Measurements from ENCODE around the gene AGAP9.
"Not testable (repeated sequence)": the region's sequence is repeated elsewhere in the genome, so short reads cannot be mapped to it uniquely, and the experiment has no call there.

AGAP9 gene

DNA sequence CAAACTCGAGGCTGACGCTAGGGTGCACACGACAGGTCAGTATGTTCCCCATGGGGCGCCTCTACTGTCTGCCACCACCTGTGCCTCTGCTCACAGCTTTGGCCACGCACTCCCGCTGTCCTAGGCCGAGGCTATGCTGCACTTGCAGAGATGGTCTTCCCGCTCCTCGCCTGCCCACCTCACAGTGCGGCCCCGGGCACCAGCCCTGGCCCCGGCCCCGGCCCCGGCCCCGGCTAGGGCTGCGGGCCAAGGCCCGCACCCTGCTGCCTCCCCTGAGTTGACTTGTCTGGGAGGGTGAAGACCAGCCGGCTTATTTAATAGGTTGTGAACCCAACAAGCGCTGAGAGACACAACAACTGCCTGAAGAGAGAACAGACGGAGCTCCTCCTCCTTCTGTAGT lies at the start of gene AGAP9:
TSS of gene AGAP9 (minus strand) at position 164 of the 400 bp plus-strand sequence. CDS start at position 52, 112 bp downstream.
- H3K4me3 ChIP-seq (ENCODE audit: low read depth, low read length); DNase-seq (ENCODE audit: low read depth): not testable (repeated sequence)

DNA sequence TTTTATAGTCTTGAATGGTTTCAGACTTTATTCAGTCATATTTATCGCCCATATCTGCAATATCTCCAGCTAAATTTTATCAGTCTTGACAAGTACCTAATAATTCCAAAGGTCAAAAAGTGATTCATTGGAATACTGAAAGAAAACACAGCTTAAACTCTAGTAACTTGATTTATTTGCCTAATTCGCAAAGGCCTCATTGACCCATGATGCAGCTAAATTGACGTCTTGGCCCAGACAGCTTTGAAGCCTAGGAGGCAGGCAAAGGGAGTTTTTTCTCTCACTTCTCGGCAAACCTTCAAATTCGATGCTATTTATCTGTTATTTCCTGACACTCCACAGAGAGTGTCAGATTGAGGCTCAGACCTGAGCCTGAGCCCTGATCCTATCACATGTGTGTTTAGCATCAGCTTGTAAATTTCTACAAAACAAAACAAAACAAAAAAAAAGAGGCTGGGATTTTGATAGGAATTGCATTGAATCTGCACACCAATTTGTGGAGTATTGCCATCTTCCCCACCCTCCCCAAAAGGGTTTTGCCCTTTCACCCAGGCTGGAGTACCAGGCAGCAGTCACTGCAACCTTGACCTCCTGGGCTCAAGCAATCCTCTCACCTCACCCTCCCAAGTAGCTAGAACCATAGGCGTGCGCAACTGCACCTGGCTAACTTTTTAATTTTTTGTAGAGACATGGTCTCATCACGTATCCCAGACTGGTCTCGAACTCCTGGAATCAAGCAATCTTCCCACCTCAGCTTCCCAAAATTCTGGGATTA lies 47.9 kb upstream of the AGAP9 start:
- not testable (repeated sequence) for H3K4me3 ChIP-seq (ENCODE audit: low read depth, low read length); DNase-seq (ENCODE audit: low read depth)

GRCh38 chr10:47566757-47567156 lies 43.3 kb upstream of the AGAP9 start:
- DNase-seq (ENCODE audit: low read depth), result not testable (repeated sequence)

GRCh38 chr10:47566108-47566699 lies 42.8 kb upstream of the AGAP9 start:
- H3K4me3 ChIP-seq (ENCODE audit: low read depth, low read length); DNase-seq (ENCODE audit: low read depth): not testable (repeated sequence)

More at GRCh38 chr10:47566757-47567156, 43.3 kb upstream of the AGAP9 start:
- H3K4me3 ChIP-seq (ENCODE audit: low read depth, low read length), result not testable (repeated sequence)

- not testable (repeated sequence) for DNase-seq (ENCODE audit: low read depth); H3K4me3 ChIP-seq (ENCODE audit: low read depth, low read length)
Observed at GRCh38 chr10:47565517-47565920, 42.1 kb upstream of the AGAP9 start.

- DNase-seq (ENCODE audit: low read depth); H3K4me3 ChIP-seq (ENCODE audit: low read depth, low read length): not testable (repeated sequence)
Observed at GRCh38 chr10:47564953-47565352, 41.5 kb upstream of the AGAP9 start.

DNA sequence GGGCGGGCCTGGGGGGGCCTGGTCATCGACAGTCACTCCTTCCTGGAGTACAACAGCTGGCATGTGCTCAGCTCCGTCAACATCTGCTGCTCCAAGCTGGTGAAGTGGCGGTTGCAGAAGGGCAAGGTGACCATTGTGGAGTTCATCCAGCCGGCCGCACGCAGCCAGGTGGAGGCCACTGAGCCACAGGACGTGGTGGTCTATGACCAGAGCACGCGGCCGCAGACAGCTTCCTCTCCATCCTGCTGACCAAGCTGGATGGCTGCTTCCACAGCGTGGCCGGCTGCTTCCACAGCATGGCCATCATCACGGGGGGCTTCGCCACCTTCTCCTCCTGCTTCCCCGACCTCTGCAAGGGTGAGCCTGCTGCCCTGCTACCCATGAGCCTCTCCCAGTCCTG lies 40.9 kb upstream of the AGAP9 start:
- not testable (repeated sequence) for DNase-seq (ENCODE audit: low read depth); H3K4me3 ChIP-seq (ENCODE audit: low read depth, low read length)

- DNase-seq (ENCODE audit: low read depth); H3K4me3 ChIP-seq (ENCODE audit: low read depth, low read length): not testable (repeated sequence)
Observed at GRCh38 chr10:47560452-47560851, 37.0 kb upstream of the AGAP9 start.

GRCh38 chr10:47559718-47560308 lies 36.4 kb upstream of the AGAP9 start:
- not testable (repeated sequence) for H3K4me3 ChIP-seq (ENCODE audit: low read depth, low read length); DNase-seq (ENCODE audit: low read depth)

DNA sequence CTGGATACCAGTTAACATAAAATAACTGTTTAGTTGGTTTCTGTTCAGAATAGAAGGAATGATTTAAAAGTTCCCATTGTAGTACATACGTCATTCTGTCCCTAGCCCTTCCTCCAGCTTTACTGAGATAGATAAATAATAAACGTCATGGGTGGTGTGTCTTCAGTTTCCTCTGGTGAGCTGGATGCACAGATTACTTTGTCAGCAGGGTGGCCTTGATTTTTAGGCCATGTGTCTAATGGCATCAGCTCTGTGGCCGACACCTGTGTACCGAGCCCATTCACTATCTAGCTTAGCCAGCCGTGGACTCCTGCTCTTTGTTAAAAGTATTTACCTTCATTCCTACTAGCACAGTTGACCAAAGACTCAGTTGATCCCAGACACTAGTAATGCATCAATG lies 34.7 kb upstream of the AGAP9 start:
- not testable (repeated sequence) for H3K4me3 ChIP-seq (ENCODE audit: low read depth, low read length); DNase-seq (ENCODE audit: low read depth)

- not testable (repeated sequence) for H3K4me3 ChIP-seq (ENCODE audit: low read depth, low read length); DNase-seq (ENCODE audit: low read depth)
Observed at GRCh38 chr10:47557616-47558015, 34.2 kb upstream of the AGAP9 start.

DNA sequence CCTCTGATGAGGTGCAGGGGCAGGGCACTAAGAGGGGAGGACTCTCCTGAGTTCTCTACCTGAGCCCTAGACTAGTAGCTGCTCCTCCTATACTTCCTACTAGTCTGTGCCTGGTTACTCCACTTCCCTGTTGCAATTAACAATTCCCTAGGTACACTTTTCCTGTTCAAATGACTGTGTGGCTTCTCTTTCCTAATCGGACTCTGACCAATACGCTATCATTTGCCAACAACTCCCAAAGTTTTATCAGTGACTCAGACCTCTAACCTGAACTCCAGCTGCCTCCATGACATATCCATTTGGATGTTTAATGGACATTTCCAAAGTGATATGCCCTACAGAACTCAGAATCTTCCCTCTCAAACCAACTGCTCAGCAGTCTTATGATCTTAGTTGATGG lies 31.9 kb upstream of the AGAP9 start:
- not testable (repeated sequence) for H3K4me3 ChIP-seq (ENCODE audit: low read depth, low read length); DNase-seq (ENCODE audit: low read depth)

GRCh38 chr10:47554552-47554951 lies 31.1 kb upstream of the AGAP9 start:
- H3K4me3 ChIP-seq (ENCODE audit: low read depth, low read length); DNase-seq (ENCODE audit: low read depth): not testable (repeated sequence)

- peak overlapping the region; percentile 75 for H3K4me3 ChIP-seq (ENCODE audit: low read depth, low read length)
- not testable (repeated sequence) for DNase-seq (ENCODE audit: low read depth)
Observed at GRCh38 chr10:47553860-47554247, 30.4 kb upstream of the AGAP9 start.

GRCh38 chr10:47553214-47553859 lies 29.9 kb upstream of the AGAP9 start:
- DNase-seq (ENCODE audit: low read depth), result peak; percentile 76
- peak overlapping the region; percentile 75 for H3K4me3 ChIP-seq (ENCODE audit: low read depth, low read length)
